ENCODE data around the gene CD28. TPM values are rescaled to one million over a fixed set of nuclear protein-coding genes. Genes with fewer than 3 reads are reported as not detected.

CD28 gene
- total RNA-seq, 2 experiments from 2014 or later = 128 to 130 TPM

- Histone ChIP-seq H3K36me3 (ENCODE audit: insufficient read depth, low read length) (no peaks in the 10 kb centered on the region), H3K9me3 (ENCODE audit: control insufficient read depth in 1 of 2, insufficient read depth in 1 of 2, low read length in 2 of 2) (no peaks in the 10 kb centered on the region), H3K27me3 (ENCODE audit: control insufficient read depth in 1 of 2, insufficient read depth in 2 of 2, low read length in 2 of 2) (no peaks in the 10 kb centered on the region), H3K27ac (ENCODE audit: low read depth in 1 of 2, low read length in 2 of 2) (no peak overlapping the region), H3K4me3 (ENCODE audit: low read length) (no peak overlapping the region), H3K4me1 (ENCODE audit: insufficient read depth, low read length) (peaks cover 20% of the 10 kb centered on the region)
- CTCF ChIA-PET = interaction anchor here (1.2 kb wide), 1 partner anchor 62 kb away, joined by 3 read pairs; no protein-coding TSS in a partner anchor
- H3K4me1 Mint-ChIP-seq (ENCODE audit: low read depth) = peaks cover 54% of the 10 kb centered on the region
- no peaks in the 10 kb centered on the region for H3K27me3 Mint-ChIP-seq
- H3K9me3 Mint-ChIP-seq = no peaks in the 10 kb centered on the region
- no peak for DNase-seq
- peaks cover 9% of the 10 kb centered on the region for H3K36me3 Mint-ChIP-seq (ENCODE audit: low read depth)
- TF ChIP-seq CTCF (IDR thresholded peaks at IDR 0.05) = no peak
- POLR2A ChIA-PET = interaction anchor here (1.0 to 4.1 kb wide), 4 partner anchors 14 to 62 kb away, joined by 3 to 20 read pairs (median 4); no protein-coding TSS in a partner anchor
- ATAC-seq (ENCODE audit: poor library complexity) = no peak
- no peak overlapping the region for H3K4me3 Mint-ChIP-seq
- no peak overlapping the region for H3K27ac Mint-ChIP-seq
- intact Hi-C loops (cut with DNase I, micrococcal nuclease) = loop anchor here (5.0 to 10.0 kb wide), 6 partner anchors 33 to 295 kb away; partner anchors contain the start of gene RAPH1 (in 1 of the 2)
These were observed 73.8 kb downstream of the CD28 start for GRCh38 chr2:203780231-203780630.

- peaks cover 54% of the 10 kb centered on the region for H3K4me1 Mint-ChIP-seq (ENCODE audit: low read depth)
- Histone ChIP-seq H3K9me3 (ENCODE audit: control insufficient read depth in 1 of 2, insufficient read depth in 1 of 2, low read length in 2 of 2) (no peaks in the 10 kb centered on the region), H3K27ac (ENCODE audit: low read depth in 1 of 2, low read length in 2 of 2) (no peak overlapping the region), H3K4me3 (ENCODE audit: low read length) (no peak overlapping the region), H3K4me1 (ENCODE audit: insufficient read depth, low read length) (peaks cover 20% of the 10 kb centered on the region), H3K27me3 (ENCODE audit: control insufficient read depth in 1 of 2, insufficient read depth in 2 of 2, low read length in 2 of 2) (no peaks in the 10 kb centered on the region), H3K36me3 (ENCODE audit: insufficient read depth, low read length) (no peaks in the 10 kb centered on the region)
- POLR2A ChIA-PET = interaction anchor here (1.4 to 4.1 kb wide), 3 partner anchors 40 to 62 kb away, joined by 3 to 20 read pairs (median 4); no protein-coding TSS in a partner anchor
- DNase-seq (no peak), ATAC-seq (ENCODE audit: poor library complexity) (no peak)
- H3K27me3 Mint-ChIP-seq = no peaks in the 10 kb centered on the region
- H3K9me3 Mint-ChIP-seq = no peaks in the 10 kb centered on the region
- no peak overlapping the region for H3K27ac Mint-ChIP-seq
- no peak for TF ChIP-seq CTCF (IDR thresholded peaks at IDR 0.05)
- H3K4me3 Mint-ChIP-seq = no peak overlapping the region
- no peaks in the 10 kb centered on the region for H3K36me3 Mint-ChIP-seq (ENCODE audit: low read depth)
- intact Hi-C loops (cut with DNase I, micrococcal nuclease) = loop anchor here (5.0 to 10.0 kb wide), 6 partner anchors 34 to 296 kb away; partner anchors contain the start of gene RAPH1 (in 1 of the 2)
- CTCF ChIA-PET = interaction anchor here (1.0 to 2.8 kb wide), 7 partner anchors 14 to 287 kb away, joined by 3 to 11 read pairs (median 3); no protein-coding TSS in a partner anchor
These were observed 74.7 kb downstream of the CD28 start for GRCh38 chr2:203781151-203781550.

- peak; percentile 92 for ATAC-seq (ENCODE audit: poor library complexity)
- Histone ChIP-seq H3K27me3 (ENCODE audit: control insufficient read depth in 1 of 2, insufficient read depth in 2 of 2, low read length in 2 of 2) (no peaks in the 10 kb centered on the region), H3K36me3 (ENCODE audit: insufficient read depth, low read length) (no peaks in the 10 kb centered on the region), H3K27ac (ENCODE audit: low read depth in 1 of 2, low read length in 2 of 2) (no peak overlapping the region), H3K9me3 (ENCODE audit: control insufficient read depth in 1 of 2, insufficient read depth in 1 of 2, low read length in 2 of 2) (no peaks in the 10 kb centered on the region), H3K4me1 (ENCODE audit: insufficient read depth, low read length) (peaks cover 20% of the 10 kb centered on the region), H3K4me3 (ENCODE audit: low read length) (no peak overlapping the region)
- Mint-ChIP-seq H3K36me3 (ENCODE audit: low read depth) (no peaks in the 10 kb centered on the region), H3K27me3 (no peaks in the 10 kb centered on the region), H3K27ac (peak overlapping the region; percentile 62), H3K4me1 (ENCODE audit: low read depth) (peaks cover 54% of the 10 kb centered on the region), H3K4me3 (no peak overlapping the region), H3K9me3 (no peaks in the 10 kb centered on the region)
- ChIA-PET POLR2A (interaction anchor here (0.7 to 4.1 kb wide), 9 partner anchors 8 to 296 kb away, joined by 3 to 20 read pairs (median 3); partner anchors contain the start of gene CD28), CTCF (interaction anchor here (0.6 to 2.8 kb wide), 20 partner anchors 15 to 328 kb away, joined by 3 to 11 read pairs (median 3); partner anchors contain the start of gene CTLA4)
- TF ChIP-seq CTCF (IDR thresholded peaks at IDR 0.05) = peak; percentile 79
- DNase-seq = peak; percentile 35 to 86 (median 52)
- intact Hi-C loops (cut with DNase I, micrococcal nuclease) = loop anchor here (1.0 to 10.0 kb wide), 9 partner anchors 35 to 298 kb away; partner anchors contain the start of genes CD28 (in 1 of the 2) and RAPH1 (in 1 of the 2)
These were observed 76.0 kb downstream of the CD28 start for GRCh38 chr2:203782262-203782976.

Measured in CD4-positive, alpha-beta T cell (primary cell).